Activated CD8-positive, alpha-beta T cell treated with anti-CD3 and anti-CD28 coated beads for 36 hours (primary cell): ENCODE data around the gene HTRA2. TPM values are rescaled to one million over a fixed set of nuclear protein-coding genes. Genes with fewer than 3 reads are reported as not detected.

Experiments
- ATAC-seq: fragments of 200-7000 bp; cut with Tn5 transposase; one replicate; pipeline ENCODE4 v1.10.0; 2021; ENCODE audit warnings: mild to moderate bottlenecking, moderate library complexity
- CTCF ChIA-PET: fragments of 350-600 bp; sonication (Branson Sonifier 250); formaldehyde crosslinking; loops from one replicate; lab custom pipeline; 2021; ENCODE audit warnings: antibody characterized with exemption; lab: Charles Lee
- POLR2A ChIA-PET: fragments of 350-600 bp; sonication (Branson Sonifier 250); formaldehyde crosslinking; loops from one replicate; lab custom pipeline; 2021; ENCODE audit warnings: antibody characterized with exemption; lab: Charles Lee
- DNase-seq: peaks from one replicate; pipeline ENCODE4 v3.0.0-alpha.2; 2020
- H3K27ac Mint-ChIP-seq: one replicate; pipeline ENCODE4 v1.8.0; 2021; ENCODE audit warnings: mild to moderate bottlenecking, mixed read lengths
- H3K27me3 Mint-ChIP-seq: one replicate; pipeline ENCODE4 v1.8.0; 2021; ENCODE audit warnings: mixed read lengths
- H3K36me3 Mint-ChIP-seq: one replicate; pipeline ENCODE4 v1.8.0; 2021; ENCODE audit warnings: low read depth, mixed read lengths
- H3K4me1 Mint-ChIP-seq: one replicate; pipeline ENCODE4 v1.8.0; 2021; ENCODE audit warnings: low read depth, mixed read lengths
- H3K4me3 Mint-ChIP-seq: one replicate; pipeline ENCODE4 v1.8.0; 2021; ENCODE audit warnings: mild to moderate bottlenecking, moderate library complexity, mixed read lengths
- H3K9me3 Mint-ChIP-seq: one replicate; pipeline ENCODE4 v1.8.0; 2021; ENCODE audit warnings: mixed read lengths
- CTCF ChIP-seq: fragments of 200-600 bp; IDR thresholded peaks from one replicate; pipeline ENCODE4 v1.8.0; 2022; ENCODE audit warnings: antibody characterized with exemption, mild to moderate bottlenecking
- intact Hi-C: fragments of 100-400 bp; cut with micrococcal nuclease; formaldehyde crosslinking; loops from one replicate; pipeline ENCODE4 v1.10.0; 2022
- total RNA-seq, 2 experiments: library from RNA; stranded (reverse); gene quantifications; one replicate each; pipeline ENCODE4 v1.2.3, GENCODE V29; 2021

The HTRA2 gene
- total RNA-seq, 2 experiments from 2014 or later, result 42.0 to 45.0 TPM

- H3K27ac Mint-ChIP-seq, result no peak overlapping the region
- CTCF ChIA-PET, result interaction anchor here (0.5 to 1.9 kb wide), 5 partner anchors 12 to 141 kb away, joined by 3 to 5 read pairs (median 3); partner anchors contain the start of gene C2orf81
- no peak for ATAC-seq
- intact Hi-C loops, result no loop called here
- H3K36me3 Mint-ChIP-seq, result peaks cover 16% of the 10 kb centered on the region
- H3K9me3 Mint-ChIP-seq, result no peaks in the 10 kb centered on the region
- no peak for DNase-seq
- H3K4me3 Mint-ChIP-seq, result no peak overlapping the region
- POLR2A ChIA-PET, result interaction anchor here (0.7 to 4.8 kb wide), 8 partner anchors 10 to 76 kb away, joined by 3 to 21 read pairs (median 4); partner anchors contain the start of genes AUP1, CCDC142, HTRA2 and LBX2
- no peak for TF ChIP-seq CTCF
- H3K27me3 Mint-ChIP-seq, result peaks cover 41% of the 10 kb centered on the region
- H3K4me1 Mint-ChIP-seq, result peaks cover 31% of the 10 kb centered on the region
Observed at GRCh38 chr2:74510272-74510671, 19.5 kb upstream of the HTRA2 start.

- peaks cover 8% of the 10 kb centered on the region for H3K36me3 Mint-ChIP-seq
- H3K27me3 Mint-ChIP-seq, result peaks cover 45% of the 10 kb centered on the region
- ChIA-PET CTCF (interaction anchor here (0.5 to 1.1 kb wide), 2 partner anchors 11 to 140 kb away, joined by 3 read pairs; no protein-coding TSS in a partner anchor), POLR2A (interaction anchor here (1.0 kb wide), 1 partner anchor 28 kb away, joined by 3 read pairs; the partner anchor contains the start of genes CCDC142 and TTC31)
- DNase-seq (no peak), ATAC-seq (no peak)
- H3K4me1 Mint-ChIP-seq, result peaks cover 31% of the 10 kb centered on the region
- no peak overlapping the region for H3K4me3 Mint-ChIP-seq
- intact Hi-C loops, result no loop called here
- TF ChIP-seq CTCF, result no peak
- H3K9me3 Mint-ChIP-seq, result no peaks in the 10 kb centered on the region
- H3K27ac Mint-ChIP-seq, result no peak overlapping the region
Observed at GRCh38 chr2:74511104-74511989, 18.4 kb upstream of the HTRA2 start.

- CTCF ChIA-PET, result interaction anchor here (1.3 to 2.0 kb wide), 4 partner anchors 12 to 73 kb away, joined by 3 to 5 read pairs (median 4); partner anchors contain the start of genes CCDC142 and TTC31
- no peak overlapping the region for H3K4me3 Mint-ChIP-seq
- intact Hi-C loops, result no loop called here
Observed at GRCh38 chr2:74512744-74513604, 16.8 kb upstream of the HTRA2 start.

More at GRCh38 chr2:74512744-74513604, 16.8 kb upstream of the HTRA2 start:
- POLR2A ChIA-PET, result interaction anchor here (0.9 to 1.8 kb wide), 4 partner anchors 14 to 70 kb away, joined by 3 to 4 read pairs (median 4); partner anchors contain the start of genes AUP1 and LBX2
- ATAC-seq (no peak), DNase-seq (no peak)
- no peak overlapping the region for H3K27ac Mint-ChIP-seq
- peaks cover 33% of the 10 kb centered on the region for H3K4me1 Mint-ChIP-seq
- no peaks in the 10 kb centered on the region for H3K9me3 Mint-ChIP-seq
- no peak for TF ChIP-seq CTCF
- H3K27me3 Mint-ChIP-seq, result peaks cover 57% of the 10 kb centered on the region
- peaks cover 5% of the 10 kb centered on the region for H3K36me3 Mint-ChIP-seq
